GM18502 (cell line): Measurements from ENCODE around the gene SLC43A3.
"Not testable (repeated sequence)": the region's sequence is repeated elsewhere in the genome, so short reads cannot be mapped to it uniquely, and the experiment has no call there.

Experiments
- ATAC-seq: cut with Tn5 transposase; IDR thresholded peaks from one replicate; pipeline ENCODE4 v1.9.1; 2021; ENCODE audit warnings: mild to moderate bottlenecking; ENCODE audit not compliant: unreplicated experiment, poor library complexity

Gene SLC43A3

DNA sequence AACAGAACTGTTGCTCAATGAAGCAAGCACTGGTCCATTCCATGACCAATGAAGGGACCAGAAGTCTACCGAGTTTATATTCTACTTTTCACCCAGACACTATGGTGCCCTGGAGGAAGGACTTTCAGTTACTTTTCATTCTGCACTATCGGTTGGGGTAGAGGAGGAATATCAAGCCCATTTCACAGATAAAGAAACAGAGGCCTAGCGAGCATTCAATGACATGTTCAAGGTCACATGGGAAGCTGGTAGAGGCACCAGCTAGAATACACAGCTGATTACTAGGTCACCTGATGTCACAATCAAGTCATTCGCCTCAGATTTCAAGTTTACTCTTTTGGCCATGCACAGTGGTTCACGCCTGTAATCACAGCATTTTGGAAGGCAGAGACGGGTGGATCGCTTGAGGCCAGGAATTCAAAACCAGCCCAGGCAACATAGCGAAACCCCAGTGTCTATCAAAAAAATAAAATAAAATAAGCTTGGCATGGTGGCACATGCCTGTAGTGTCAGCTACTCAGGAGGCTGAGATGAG, 18.9 kb downstream of the SLC43A3 start:
- no peak for ATAC-seq

- no peak for ATAC-seq
Observed at GRCh38 chr11:57407010-57407920, 19.7 kb downstream of the SLC43A3 start.

DNA sequence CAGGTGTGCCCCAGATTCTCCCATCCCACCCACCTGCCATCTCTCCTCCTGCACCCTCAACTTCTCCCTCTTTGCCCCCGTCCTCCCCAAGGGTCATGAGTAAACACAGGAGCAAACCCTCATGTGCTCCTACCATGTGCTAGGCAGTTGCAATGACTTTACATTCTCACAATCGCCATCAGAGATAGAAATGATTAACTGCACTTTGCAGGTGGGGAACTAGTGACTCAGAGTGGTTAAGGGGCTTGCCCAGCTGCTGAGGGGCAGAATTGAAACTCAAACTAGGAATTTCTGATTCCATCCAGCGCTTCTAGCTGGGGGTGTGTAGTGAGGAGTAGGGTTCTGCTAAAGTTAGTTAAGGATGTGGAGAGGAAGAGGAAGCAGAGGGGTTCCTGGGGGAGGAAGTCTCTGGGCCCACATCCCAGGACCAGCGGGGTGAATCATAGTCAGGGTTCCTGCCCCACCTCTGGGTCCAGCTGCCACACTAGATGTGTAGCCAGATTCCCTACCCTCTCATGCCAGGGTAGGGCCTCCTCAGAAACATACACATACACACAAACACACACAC, 20.5 kb downstream of the SLC43A3 start:
- peak; percentile 80 for ATAC-seq

GRCh38 chr11:57405271-57405860, 21.6 kb downstream of the SLC43A3 start:
- ATAC-seq = no peak

- peak; percentile 40 for ATAC-seq
Observed at GRCh38 chr11:57403802-57404147, 23.1 kb downstream of the SLC43A3 start.

- ATAC-seq = not testable (repeated sequence)
Observed at GRCh38 chr11:57403003-57403801, 23.7 kb downstream of the SLC43A3 start.

GRCh38 chr11:57402188-57403002, 24.5 kb downstream of the SLC43A3 start:
- no peak for ATAC-seq

- no peak for ATAC-seq
Observed at GRCh38 chr11:57399972-57400578, 26.8 kb downstream of the SLC43A3 start.

DNA sequence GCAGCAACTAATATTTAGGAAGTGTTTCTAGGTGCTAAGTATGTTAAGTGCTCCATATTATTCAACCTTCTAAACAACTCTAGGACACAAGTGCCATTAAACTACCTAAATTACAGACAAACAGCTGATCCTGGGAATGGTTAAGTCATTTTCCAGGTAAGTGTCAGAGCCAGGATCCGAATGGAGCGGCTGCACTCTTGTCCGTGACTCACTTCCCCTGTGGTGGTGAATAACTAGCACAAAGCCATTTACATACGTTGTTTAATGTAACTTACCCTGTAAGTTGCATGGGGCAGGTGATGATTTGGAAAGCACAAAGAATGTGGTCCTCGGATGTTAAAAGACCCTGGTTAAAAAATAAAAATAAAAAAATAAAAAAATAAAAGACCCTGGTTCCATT, 27.7 kb downstream of the SLC43A3 start:
- no peak for ATAC-seq

GRCh38 chr11:57397394-57397990, 29.4 kb downstream of the SLC43A3 start:
- ATAC-seq = no peak

DNA sequence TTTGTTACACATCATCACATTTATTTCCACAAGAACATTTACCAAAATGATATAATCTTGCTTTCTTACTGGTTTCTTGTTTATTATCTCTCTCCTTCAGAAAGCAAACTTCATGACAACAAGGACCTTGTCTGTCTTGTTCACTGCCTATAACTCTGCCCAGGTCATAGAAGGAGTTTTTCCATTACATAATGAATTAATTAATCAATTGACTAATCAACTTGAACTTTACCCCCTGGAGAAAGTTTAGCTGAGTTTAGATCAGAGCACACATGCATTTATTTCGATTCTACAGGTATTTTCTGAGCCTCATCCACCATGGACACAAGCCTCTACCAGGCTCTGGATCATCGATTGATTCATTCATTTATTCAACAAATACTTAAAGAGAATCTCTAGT, 30.2 kb downstream of the SLC43A3 start:
- ATAC-seq = no peak

GRCh38 chr11:57395905-57396623, 30.9 kb downstream of the SLC43A3 start:
- ATAC-seq = no peak

DNA sequence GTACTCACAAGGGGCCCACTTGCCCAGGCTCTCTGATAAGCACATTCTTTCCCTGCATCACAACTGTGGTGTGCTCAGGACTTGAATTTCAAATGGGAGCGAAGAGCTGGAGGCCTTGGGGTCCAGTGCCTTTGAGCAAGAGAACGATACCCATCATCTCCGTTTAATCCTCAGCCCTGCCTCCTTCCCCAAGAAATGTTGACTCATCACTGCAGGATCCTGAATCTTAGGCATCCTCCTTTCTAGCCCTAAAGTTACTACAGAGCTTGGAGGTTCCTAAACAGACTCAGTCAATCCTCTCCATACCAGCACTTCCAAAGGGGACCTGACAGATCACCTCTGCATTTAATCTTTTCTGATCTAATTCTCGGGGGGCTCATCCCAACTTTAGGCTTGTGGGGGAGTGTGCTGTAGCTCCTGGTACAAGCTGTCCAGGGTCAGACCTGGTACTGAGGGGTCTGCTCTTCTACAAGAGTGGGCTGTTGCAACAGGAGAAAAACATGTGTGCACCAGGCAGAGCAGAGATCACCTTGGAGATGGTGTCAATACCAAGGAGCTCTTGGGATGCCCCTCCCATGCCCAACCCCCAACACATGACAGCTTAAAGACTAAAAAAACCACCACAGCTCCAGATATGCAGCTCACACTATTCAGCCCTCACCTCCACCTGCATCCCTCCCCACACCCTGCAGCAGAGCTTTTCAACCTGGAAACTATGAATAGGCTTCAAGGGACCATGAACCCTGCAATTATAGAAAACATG, 32.5 kb downstream of the SLC43A3 start:
- no peak for ATAC-seq

DNA sequence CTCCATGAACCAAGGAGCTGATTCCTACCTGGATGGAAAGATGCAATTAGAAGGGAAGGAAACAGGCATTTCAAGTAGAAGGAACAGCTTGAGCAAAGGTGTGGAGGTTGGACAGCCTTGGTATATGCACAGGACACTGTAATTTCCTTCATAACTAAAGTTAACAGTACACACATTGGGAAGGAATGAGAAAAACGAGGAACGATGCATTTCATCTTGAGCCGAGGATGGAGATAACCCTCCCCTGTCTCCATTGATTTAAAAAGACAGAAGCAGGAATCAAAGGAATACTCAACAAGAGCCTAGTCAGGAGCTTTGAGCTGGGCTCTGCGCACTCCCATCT, 34.2 kb downstream of the SLC43A3 start:
- no peak for ATAC-seq

GRCh38 chr11:57392066-57392762, 34.7 kb downstream of the SLC43A3 start:
- ATAC-seq = no peak

DNA sequence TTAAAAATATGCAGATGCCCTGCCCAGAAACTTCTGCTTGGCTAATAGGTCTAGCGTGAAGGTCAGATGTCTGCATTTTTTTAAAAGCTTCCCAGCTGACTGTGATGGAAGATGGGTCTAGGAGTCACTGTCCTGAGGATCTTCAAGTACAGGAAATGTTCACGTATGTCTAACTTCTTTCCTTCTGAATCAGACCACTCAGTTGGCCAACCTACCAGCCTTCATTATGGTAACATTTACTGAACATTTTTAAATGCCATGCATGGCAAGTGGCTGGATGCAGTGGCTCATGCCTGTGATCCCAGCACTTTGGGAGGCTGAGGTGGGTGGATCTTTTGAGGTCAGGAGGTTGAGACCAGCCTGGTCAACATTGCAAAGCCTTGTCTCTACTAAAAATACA, 35.4 kb downstream of the SLC43A3 start:
- ATAC-seq = no peak

DNA sequence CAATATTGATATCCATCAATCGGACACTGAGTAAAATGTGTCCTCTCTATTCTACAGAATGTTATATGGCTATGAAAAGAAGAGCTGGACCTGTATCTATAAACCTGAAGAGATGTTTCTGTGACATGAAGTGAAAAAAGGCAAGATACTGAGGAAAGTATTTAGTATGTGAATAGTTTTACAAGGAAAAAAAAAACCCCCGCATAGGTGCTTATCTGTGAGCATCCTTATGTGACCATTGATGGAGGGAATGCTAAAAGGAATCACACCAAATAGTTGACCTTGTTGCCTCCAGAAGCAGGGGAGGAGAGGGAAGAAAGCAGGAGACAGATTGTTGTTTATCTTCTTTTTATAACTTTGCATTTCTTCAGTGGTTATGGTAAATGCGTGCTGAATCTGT, 35.8 kb downstream of the SLC43A3 start:
- no peak for ATAC-seq
